Body of pancreas (tissue), 4 donors: ENCODE data around the gene C4B.
"Not testable (repeated sequence)": the region's sequence is repeated elsewhere in the genome, so short reads cannot be mapped to it uniquely, and the experiment has no call there.

ENCODE experiments used
- CTCF ChIP-seq, 7 experiments: fragments of 450-650 bp in 4 of 7; fragments of 200-600 bp in 3 of 7; sonication (generic) in 3 of 7; IDR thresholded peaks; one replicate each; pipeline ENCODE4 v1.5.1; 2016 to 2019; ENCODE audit warnings: antibody characterized with exemption in 7 of 7
- POLR2A ChIP-seq, 3 donors: fragments of 450-650 bp; IDR thresholded peaks; one replicate each; pipeline ENCODE4 v1.6.1; 2016; ENCODE audit warnings: antibody characterized with exemption in 3 of 3, mild to moderate bottlenecking in 2 of 3

- not testable (repeated sequence) for TF ChIP-seq CTCF, POLR2A (IDR thresholded peaks at IDR 0.05)
These were observed 14.0 kb downstream of the C4B start for GRCh38 chr6:32028631-32029030.
